T-helper 2 cell treated with Interferon-gamma antibody and Interleukin-4, amounts not matched to agents 100 ng/mL and 5 ng/mL, for 36 hours (primary cell): ENCODE measurements around the gene GPSM1. TPM values are rescaled to one million over a fixed set of nuclear protein-coding genes. Genes with fewer than 3 reads are reported as not detected.

Experiments used
- intact Hi-C: fragments of 100-400 bp; cut with micrococcal nuclease; formaldehyde crosslinking; loops from one replicate; pipeline ENCODE4 v1.15.1; 2023
- total RNA-seq: library from RNA; stranded (reverse); gene quantifications from 2 replicates; pipeline ENCODE4 v1.2.3, GENCODE V29; 2022

GPSM1 gene
- total RNA-seq, 1 donor from 2014 or later = 11.4 TPM

GRCh38 chr9:136392538-136393449 lies 65.5 kb downstream of the GPSM1 start:
- intact Hi-C loops = no loop called here

DNA sequence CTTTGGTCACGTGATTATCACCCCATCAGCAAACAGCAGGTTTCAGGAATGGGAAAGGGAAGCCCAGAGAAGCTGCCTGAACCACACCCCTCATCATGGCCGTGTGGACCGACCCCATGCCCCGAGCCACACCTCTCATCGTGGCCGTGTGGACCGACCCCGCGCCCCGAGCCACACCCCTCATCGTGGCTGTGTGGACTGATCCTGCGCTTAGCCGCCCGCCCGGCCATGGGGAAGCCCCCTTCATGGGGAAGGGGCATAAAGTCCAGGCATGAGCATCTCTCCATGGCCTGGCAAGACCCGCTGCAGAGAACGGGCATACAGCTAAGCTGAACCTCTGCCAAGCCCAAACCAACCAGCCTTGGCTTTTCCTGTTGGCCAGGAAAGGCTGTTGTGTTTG lies 66.2 kb downstream of the GPSM1 start:
- intact Hi-C loops = no loop called here

DNA sequence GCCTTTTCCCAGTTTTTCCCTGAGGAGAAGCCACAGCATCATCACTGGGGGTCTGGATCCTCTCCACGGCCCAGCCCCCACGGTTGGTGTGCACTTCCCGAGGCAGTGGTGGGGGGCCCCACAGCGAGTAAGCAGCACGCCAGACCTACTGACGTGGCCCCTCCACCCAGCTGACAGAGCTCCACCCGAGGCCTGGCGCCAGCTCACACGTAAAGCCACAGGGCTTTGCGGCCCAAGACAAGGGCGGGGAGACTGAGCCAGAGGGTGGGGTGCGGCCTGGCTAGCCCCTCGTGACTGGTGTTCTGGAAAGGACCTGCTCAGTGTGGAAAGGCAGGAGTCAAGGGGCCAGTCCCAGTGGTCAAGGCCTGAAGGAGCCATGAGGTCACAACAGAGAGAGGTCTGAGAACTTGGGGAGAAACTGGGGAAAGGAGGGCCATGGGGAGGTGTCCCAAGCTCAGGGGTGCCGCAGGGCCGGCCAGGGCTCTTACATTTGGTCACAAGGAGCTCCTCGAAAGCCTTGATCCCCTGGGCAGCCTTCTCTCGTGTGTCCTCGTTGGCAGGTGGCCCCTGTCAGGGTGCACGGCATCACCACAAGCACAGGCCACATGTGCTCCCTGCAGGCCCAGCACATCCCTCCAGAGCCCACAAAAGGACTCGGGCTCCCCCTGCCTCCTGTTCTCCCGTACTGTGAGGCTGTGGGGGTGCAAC lies 67.1 kb downstream of the GPSM1 start:
- intact Hi-C loops = no loop called here

DNA sequence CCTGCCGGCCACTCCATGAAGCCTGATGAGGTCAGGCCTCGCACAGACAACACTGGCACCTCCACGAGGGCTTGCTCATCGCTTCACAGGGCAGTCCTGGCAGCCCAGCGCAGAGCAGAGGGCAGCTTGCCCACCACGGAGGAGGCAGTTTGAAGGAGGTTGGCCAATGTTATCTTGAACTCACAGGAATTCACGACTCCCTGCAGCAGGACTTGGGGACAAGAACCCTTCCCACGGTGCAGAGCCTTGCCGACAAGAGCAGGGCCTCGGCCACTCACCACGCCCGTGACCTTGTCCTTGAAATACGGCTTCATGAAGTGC lies 67.6 kb downstream of the GPSM1 start:
- intact Hi-C loops = no loop called here

DNA sequence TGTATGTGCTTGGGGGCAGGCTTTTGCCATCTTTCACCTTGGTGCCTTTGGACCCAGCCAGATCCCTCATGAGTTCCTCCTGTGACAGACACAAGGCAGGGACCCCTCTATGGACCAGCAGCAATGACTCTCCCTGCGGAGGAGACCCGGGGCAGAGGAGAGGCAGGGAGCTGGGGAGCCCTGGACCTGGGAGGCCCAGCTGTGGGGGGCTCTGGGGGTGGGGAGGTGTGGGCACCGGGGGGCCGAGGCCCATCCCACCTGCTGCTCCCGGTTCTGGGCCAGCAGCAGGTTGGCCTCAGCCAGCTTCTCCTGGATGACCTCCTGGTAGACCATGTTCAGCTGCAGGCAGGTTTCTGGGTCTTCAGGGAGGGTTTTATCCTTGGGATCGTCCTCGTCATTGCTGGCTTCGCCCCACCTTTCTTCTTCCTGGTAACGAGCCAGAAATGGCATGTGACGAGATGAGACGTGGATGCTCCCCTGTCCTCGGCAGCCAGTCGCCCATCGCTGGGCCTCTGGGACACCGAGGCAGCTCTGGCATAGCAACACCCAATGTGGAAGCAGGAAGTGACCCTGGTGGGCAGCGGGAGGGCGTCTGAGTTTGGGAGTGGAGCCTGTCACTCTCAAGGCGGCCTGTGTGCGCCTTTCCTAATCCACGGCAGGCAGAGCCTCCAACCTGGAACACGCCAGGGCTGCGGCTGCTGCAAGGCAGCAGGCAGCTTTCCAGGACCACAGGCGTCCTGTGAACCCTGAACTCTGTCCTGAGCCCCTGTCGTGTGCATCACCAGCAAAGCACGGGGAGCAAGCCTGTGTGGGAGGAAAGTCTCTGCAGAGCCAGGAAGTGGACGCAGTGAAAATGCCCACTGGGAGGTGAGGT lies 68.2 kb downstream of the GPSM1 start:
- intact Hi-C loops = no loop called here

- intact Hi-C loops = no loop called here
These were observed 68.8 kb downstream of the GPSM1 start for GRCh38 chr9:136396219-136396515.

- intact Hi-C loops = no loop called here
These were observed 70.3 kb downstream of the GPSM1 start for GRCh38 chr9:136397643-136398042.

GRCh38 chr9:136398286-136398685 lies 70.9 kb downstream of the GPSM1 start:
- intact Hi-C loops = no loop called here

DNA sequence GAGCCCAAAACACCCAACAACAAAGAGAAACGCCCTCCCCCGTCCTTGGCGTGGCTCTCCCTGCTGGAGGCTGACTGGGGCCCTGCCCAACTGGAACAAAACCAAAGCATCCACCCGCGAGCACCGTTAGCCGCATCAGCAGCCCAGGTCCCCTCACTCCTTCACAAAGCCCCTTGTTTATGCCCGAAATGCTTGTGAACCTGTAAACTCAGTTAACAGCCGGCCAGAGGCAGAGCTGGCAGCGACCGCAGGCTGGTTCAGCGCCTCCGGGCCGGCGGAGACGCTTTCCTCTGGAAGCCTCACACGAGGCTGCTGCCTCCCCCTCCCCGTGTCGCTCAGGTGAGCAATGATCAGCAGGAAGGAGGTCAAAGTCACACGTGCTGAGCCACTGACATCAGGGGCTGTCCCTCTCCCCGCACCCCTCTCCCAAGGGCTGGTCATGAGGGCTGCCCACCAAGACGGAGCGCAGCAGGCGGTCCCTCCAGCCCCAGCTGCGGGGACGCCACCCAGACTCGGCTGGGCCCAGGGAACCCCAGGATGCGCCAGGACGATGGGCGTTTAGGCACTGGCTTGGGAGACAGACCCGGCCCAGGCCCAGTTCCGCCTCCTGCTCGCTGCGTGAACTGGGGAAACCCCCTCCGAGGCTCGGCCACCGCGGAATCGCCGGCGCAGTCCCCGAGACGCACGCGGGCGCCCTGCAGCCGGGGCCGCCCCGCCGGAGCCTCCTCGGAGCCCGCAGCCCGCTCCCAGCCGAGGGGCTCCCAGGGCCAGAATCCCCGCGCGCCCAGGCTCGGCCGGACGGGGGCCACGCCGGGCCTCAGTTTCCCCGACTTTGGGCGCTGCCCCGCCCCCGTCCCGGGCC lies 72.1 kb downstream of the GPSM1 start:
- intact Hi-C loops = loop anchor here (1.0 to 10.0 kb wide), 6 partner anchors 11 to 135 kb away; partner anchors contain the start of genes DNLZ, ENTR1, INPP5E and PMPCA

- intact Hi-C loops = loop anchor here (1.0 to 10.0 kb wide), 6 partner anchors 10 to 135 kb away; partner anchors contain the start of genes DNLZ, ENTR1, INPP5E and PMPCA
These were observed 72.9 kb downstream of the GPSM1 start, which contains the start of gene SNAPC4 for GRCh38 chr9:136400038-136400834. Gene SNAPC4 (minus strand): TSS chr9:136400170. CDS start chr9:136398428, 1,742 bp downstream.

- intact Hi-C loops = loop anchor here (2.0 to 10.0 kb wide), 3 partner anchors 39 to 133 kb away; partner anchors contain the start of genes DNLZ and SEC16A
These were observed 74.0 kb downstream of the GPSM1 start for GRCh38 chr9:136401173-136401922.

- intact Hi-C loops = loop anchor here (10.0 kb wide), 1 partner anchor 133 kb away; no protein-coding TSS in a partner anchor
These were observed 74.7 kb downstream of the GPSM1 start for GRCh38 chr9:136402067-136402466.

GRCh38 chr9:136403538-136403914 lies 76.2 kb downstream of the GPSM1 start:
- intact Hi-C loops = loop anchor here (10.0 kb wide), 1 partner anchor 131 kb away; no protein-coding TSS in a partner anchor

DNA sequence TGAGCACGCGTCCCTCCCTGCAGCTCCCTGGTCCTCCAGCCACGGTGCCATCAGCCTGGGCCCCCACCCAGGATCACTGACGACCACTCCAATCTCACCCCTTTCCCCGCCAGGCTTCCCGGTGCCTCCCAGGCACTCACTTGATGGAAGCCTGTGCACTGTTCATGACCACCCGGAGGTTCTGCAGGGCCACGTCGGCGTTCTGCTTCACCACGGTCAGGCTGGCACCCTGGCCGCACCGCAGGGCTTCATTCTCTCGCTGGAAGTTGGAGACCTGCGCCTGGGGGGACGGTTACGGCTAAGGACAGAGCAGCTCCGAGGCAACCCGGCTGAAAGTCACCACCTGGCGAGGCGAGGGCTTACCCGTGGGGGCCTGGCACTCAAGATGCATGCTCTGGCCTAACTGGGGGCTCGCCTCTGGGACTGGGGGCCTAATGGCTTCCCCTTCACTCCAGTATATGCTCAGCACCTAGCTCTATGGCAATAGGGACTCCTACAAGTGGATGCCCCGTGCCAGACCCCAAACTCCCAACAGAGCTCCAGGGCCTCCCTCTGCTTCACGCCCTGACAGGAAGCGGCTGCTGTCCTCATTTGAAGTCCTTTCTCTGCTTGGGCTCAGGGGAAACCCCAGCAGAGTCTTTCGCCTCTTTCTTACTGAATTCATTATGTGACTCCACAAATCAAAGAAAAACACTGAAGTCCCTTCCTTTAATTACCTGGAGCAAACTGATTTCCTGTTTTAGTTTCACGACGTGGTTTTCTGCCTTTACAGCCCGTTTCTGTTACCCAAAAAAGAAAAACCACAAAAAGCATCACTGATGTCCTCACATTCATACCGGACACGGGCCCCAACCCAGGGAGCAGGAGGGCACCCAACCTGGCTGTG lies 76.8 kb downstream of the GPSM1 start:
- intact Hi-C loops = loop anchor here (10.0 kb wide), 1 partner anchor 131 kb away; no protein-coding TSS in a partner anchor

DNA sequence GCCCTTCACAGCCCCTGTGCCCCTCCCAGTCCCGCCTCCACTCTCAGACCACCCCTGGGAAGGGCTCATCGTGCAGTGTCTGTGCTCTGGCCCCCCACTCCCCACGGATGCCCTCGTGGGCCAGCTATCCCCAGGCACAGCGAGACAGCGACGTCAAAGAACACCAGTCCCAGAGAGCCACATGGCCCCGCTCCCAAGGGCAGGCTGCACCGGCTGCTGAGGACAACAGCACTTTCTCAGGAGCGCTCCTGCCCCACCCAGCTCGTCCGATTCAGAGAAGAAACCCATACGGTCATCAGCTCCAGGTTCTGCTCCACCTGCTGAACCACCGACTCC lies 77.4 kb downstream of the GPSM1 start:
- intact Hi-C loops = loop anchor here (10.0 kb wide), 1 partner anchor 130 kb away; no protein-coding TSS in a partner anchor

DNA sequence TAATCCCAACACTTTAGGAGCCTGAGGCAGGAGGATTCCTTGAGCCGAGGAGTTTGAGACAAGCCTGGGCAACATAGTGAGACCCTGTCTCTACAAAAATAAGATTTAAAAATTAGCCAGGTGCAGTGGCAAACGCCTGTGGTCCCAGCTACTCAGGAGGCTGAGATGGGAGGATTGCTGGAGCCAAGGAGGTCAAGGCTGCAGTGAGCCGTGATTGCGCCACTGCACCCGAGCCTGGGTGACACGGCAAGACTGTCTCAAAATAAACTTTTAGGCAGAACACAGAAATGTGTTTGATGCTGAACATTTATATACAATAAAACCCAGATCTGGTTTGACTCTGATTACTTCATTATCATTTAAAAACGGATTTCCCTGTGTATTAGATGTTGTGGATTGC lies 78.1 kb downstream of the GPSM1 start:
- intact Hi-C loops = loop anchor here (10.0 kb wide), 1 partner anchor 129 kb away; no protein-coding TSS in a partner anchor

DNA sequence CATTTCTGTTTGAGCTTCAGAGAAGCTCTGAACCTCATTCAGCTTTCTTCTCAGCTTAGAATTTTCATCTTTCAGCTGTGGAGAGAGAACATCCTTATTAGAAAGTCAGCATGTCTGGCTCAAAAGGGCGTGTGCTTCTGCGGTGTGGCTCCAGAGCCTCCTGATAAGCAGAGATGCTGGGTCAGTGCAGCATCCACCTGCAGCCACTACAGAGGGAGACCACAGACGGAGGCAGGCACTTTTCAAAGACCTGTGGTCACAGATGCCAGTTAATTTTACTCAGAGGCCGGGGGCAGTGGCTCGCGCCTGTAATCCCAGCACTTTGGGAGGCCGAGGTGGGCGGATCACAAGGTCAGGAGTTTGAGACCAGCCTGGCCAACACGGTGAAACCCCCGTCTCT lies 78.6 kb downstream of the GPSM1 start:
- intact Hi-C loops = loop anchor here (10.0 kb wide), 1 partner anchor 129 kb away; no protein-coding TSS in a partner anchor

- intact Hi-C loops = loop anchor here (10.0 kb wide), 1 partner anchor 128 kb away; no protein-coding TSS in a partner anchor
These were observed 79.7 kb downstream of the GPSM1 start for GRCh38 chr9:136407061-136407460.
